Measurements from ENCODE around the gene SRSF10. TPM values are rescaled to one million over a fixed set of nuclear protein-coding genes. Genes with fewer than 3 reads are reported as not detected.
"Not testable (repeated sequence)": the region's sequence is repeated elsewhere in the genome, so short reads cannot be mapped to it uniquely, and the experiment has no call there.

Gene SRSF10
- total RNA-seq: 100 to 1,000 TPM; 223 to 228 TPM

DNA sequence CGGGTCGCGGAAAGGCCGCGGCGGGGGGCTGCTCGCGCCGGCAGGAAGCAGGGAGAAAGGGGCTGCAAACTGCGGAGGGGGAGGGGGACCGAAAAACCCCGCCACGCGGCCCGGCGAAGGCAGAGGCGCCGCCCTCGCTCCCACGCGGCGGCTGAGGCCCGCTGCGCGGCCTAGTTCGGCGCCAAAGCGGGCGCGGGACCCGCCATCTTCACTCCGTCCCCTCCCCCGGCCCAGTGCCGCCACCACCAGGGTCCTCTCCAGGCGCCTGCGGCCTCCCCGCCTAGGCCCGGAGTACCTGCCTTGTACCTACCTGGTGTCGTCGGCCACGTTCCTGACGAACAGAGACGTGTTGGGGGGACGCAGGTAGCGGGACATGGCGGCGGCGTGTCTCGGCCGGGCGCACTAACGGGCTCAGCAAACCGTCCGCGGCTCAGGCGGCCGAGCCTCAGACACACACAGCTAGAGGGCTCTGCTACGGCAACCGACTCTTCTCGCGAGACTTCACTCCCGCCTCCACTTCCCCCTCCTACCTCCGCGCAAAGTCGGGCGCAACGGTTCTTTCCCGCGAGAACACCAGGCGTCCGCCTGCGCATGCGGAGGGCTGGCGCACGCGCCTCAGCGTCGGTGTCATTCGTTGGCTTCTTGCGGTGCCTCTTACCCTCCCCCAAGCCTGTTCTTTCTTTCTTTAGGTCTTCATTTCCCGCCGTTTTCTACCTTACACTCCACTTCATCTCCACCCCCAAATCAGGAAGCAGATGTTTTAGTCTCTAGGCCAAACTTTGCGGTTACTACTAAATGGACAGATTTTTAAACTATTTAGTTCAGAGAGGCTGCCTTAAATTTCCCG is at the start of gene SRSF10:
Gene SRSF10, minus strand, starts transcription at position 447 of the 847 bp plus-strand sequence. Its CDS starts 72 bp downstream, at position 375.
- peak within 1 kb of the TSS; percentile 92 for H3K4me3 Mint-ChIP-seq
- DNase-seq (peak; percentile 99), ATAC-seq (peak; percentile 95)
- ChIA-PET CTCF (interaction anchor here (0.9 to 3.0 kb wide), 3 partner anchors 17 to 170 kb away, joined by 3 to 9 read pairs (median 4); no protein-coding TSS in a partner anchor), POLR2A (interaction anchor here (0.6 to 7.9 kb wide), 13 partner anchors 9 to 1949 kb away, joined by 3 to 151 read pairs (median 4); partner anchors contain the start of gene PNRC2)
- peaks cover 41% of the 10 kb centered on the region for H3K4me1 Mint-ChIP-seq (ENCODE audit: low read depth)
- H3K27me3 Mint-ChIP-seq (ENCODE audit: low read depth): no peaks in the 10 kb centered on the region
- peaks cover 45% of the 10 kb centered on the region for H3K36me3 Mint-ChIP-seq (ENCODE audit: low read depth)
- H3K27ac Mint-ChIP-seq: peak within 1 kb of the TSS; percentile 98
- no peaks in the 10 kb centered on the region for H3K9me3 Mint-ChIP-seq (ENCODE audit: insufficient read depth)

DNA sequence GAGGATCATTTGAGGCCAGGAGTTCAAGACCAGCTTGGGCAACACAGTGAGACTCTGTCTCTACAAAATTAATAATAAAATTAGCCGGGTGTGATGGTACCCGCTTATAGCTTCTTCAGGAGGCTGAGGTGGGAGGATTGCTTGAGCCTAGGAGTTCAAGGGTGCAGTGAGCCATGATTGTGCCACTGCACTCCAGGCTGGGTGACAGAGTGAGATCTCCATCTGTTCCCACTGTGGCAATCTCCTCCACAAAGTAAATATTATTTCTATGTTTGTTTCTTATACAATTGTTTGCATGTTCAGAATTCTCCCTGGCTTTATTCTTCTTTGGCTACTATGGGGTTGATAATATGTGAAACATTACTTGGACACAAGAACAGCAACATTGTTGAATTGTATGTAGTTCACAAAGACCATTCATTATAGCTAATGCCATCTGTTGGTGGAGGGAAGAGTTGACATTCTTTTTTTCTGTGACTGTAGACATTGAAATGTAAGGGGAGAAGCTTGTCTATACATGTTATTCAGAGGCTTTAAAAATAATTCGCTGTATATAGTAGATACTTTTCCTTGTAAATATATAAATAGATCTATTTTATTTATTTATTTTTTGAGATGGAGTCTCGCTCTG is 47.8 kb upstream of the SRSF10 start:
- no peaks in the 10 kb centered on the region for H3K36me3 Mint-ChIP-seq (ENCODE audit: low read depth)
- H3K4me3 Mint-ChIP-seq: no peak overlapping the region
- DNase-seq (no peak), ATAC-seq (peak; percentile 42)
- no peaks in the 10 kb centered on the region for H3K27me3 Mint-ChIP-seq (ENCODE audit: low read depth)
- ChIA-PET CTCF (interaction anchor here (0.6 to 3.5 kb wide), 13 partner anchors 47 to 220 kb away, joined by 3 to 11 read pairs (median 4); partner anchors contain the start of genes PNRC2 and SRSF10), POLR2A (interaction anchor here (1.1 to 1.5 kb wide), 3 partner anchors 48 to 63 kb away, joined by 3 to 6 read pairs (median 3); partner anchors contain the start of gene SRSF10)
- H3K4me1 Mint-ChIP-seq (ENCODE audit: low read depth): no peaks in the 10 kb centered on the region
- no peaks in the 10 kb centered on the region for H3K9me3 Mint-ChIP-seq (ENCODE audit: insufficient read depth)
- no peak overlapping the region for H3K27ac Mint-ChIP-seq

- Mint-ChIP-seq H3K27me3 (ENCODE audit: low read depth) (peaks cover 10% of the 10 kb centered on the region), H3K4me1 (ENCODE audit: low read depth) (no peaks in the 10 kb centered on the region), H3K27ac (no peak overlapping the region), H3K9me3 (ENCODE audit: insufficient read depth) (no peaks in the 10 kb centered on the region), H3K4me3 (no peak overlapping the region), H3K36me3 (ENCODE audit: low read depth) (no peaks in the 10 kb centered on the region)
- ATAC-seq: no peak
- ChIA-PET CTCF (no interaction called here), POLR2A (no interaction called here)
- no peak for DNase-seq
Measured at GRCh38 chr1:24022581-24023361, 42.6 kb upstream of the SRSF10 start.

- no peak overlapping the region for H3K27ac Mint-ChIP-seq
- ChIA-PET CTCF (interaction anchor here (0.7 kb wide), 1 partner anchor 15 kb away, joined by 3 read pairs; no protein-coding TSS in a partner anchor), POLR2A (no interaction called here)
- peaks cover 10% of the 10 kb centered on the region for H3K27me3 Mint-ChIP-seq (ENCODE audit: low read depth)
- H3K36me3 Mint-ChIP-seq (ENCODE audit: low read depth): no peaks in the 10 kb centered on the region
- no peak overlapping the region for H3K4me3 Mint-ChIP-seq
- ATAC-seq (no peak), DNase-seq (no peak)
- H3K9me3 Mint-ChIP-seq (ENCODE audit: insufficient read depth): no peaks in the 10 kb centered on the region
- no peaks in the 10 kb centered on the region for H3K4me1 Mint-ChIP-seq (ENCODE audit: low read depth)
Measured at GRCh38 chr1:24021403-24022266, 41.5 kb upstream of the SRSF10 start.

DNA sequence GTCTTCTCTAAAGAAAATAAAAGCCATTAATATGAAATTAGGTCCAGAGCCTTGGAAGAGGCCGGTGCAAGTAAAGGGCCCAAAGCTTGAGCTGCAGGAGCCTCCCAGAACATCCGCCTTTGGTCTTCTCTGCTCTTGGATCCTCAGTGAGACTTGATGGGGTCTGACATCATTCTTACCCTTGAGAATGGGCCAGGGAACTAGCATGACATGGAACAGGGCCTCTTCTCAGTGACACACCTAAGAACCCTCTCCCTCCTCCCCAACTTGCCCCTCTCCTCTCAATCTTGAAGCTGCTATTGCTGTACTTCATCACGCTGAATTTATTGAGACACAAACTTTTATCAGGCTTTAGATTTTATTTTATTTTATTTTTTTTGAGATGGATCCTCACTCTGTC is 40.3 kb upstream of the SRSF10 start:
- ATAC-seq (no peak), DNase-seq (no peak)
- Mint-ChIP-seq H3K27ac (no peak overlapping the region), H3K36me3 (ENCODE audit: low read depth) (no peaks in the 10 kb centered on the region), H3K27me3 (ENCODE audit: low read depth) (peaks cover 10% of the 10 kb centered on the region), H3K9me3 (ENCODE audit: insufficient read depth) (no peaks in the 10 kb centered on the region), H3K4me3 (no peak overlapping the region), H3K4me1 (ENCODE audit: low read depth) (no peaks in the 10 kb centered on the region)
- CTCF ChIA-PET: no interaction called here
- POLR2A ChIA-PET: no interaction called here

DNA sequence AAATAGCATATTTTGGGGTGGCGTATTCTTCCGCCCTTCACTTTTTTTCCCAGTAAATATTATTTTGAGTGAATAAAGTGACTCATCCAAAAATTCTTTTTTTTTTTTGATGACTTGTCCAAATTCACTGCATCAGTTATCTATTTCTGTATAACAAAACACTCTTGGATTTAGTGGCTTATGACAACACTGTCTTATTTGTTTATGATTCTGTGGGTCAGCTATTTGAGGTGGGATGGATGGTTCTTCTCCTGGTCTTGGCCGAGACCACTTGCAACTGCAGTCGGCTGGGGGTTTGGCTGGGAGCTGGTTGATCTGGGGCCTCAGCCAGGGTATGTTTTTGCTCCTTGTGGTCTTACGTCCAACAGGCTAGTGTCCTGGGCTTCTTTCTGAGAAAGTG is 39.9 kb upstream of the SRSF10 start:
- CTCF ChIA-PET: no interaction called here

DNA sequence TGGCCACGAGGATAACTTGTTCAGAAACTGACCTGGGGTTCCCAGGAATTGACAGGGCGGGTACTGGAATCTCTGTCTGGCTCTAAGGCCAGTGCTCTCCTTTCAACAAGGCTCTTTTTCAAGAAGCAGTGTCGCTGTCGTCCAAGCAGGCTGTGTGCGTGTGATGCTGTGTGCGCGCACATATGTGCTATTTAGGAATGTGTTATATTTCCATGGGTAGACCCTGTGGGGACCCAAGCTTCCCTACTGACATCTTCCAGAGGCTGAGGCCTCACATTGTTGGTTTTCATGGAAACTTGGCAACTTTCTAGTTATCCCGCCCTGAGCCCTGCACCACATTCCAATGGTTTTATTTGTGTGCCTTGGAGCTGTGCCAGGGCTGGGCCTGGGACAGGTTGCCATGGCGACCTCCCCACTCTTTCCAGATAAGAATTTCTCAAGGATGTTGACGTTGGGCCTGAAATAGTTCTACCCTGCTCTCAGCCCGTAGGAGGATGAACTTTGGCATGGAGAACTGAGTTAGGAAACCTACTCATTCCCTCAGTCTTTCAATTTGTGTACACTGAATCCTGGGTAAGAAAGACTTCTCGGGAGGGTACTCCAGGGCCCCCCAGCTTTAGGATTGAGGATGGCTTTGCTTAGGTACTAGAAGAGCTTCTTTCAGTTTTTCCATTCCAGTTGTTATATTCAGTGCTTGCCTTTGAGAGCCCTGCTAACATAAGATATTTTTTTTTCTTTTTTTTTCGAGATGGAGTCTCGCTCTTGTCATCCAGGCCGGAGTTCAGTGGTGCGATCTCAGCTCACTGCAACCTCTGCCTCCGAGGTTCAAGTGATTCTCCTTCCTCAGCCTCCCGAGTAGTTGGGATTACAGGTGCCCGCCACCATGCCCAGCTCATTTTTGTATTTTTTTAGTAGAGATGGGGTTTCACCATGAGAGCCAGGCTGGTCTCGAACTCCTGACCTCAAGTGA is 38.8 kb upstream of the SRSF10 start:
- H3K27ac Mint-ChIP-seq: no peak overlapping the region
- no peak overlapping the region for H3K4me3 Mint-ChIP-seq
- no peak for ATAC-seq
- no peak for DNase-seq
- POLR2A ChIA-PET: no interaction called here
- CTCF ChIA-PET: no interaction called here
- no peaks in the 10 kb centered on the region for H3K36me3 Mint-ChIP-seq (ENCODE audit: low read depth)
- H3K9me3 Mint-ChIP-seq (ENCODE audit: insufficient read depth): no peaks in the 10 kb centered on the region
- peaks cover 12% of the 10 kb centered on the region for H3K27me3 Mint-ChIP-seq (ENCODE audit: low read depth)
- no peaks in the 10 kb centered on the region for H3K4me1 Mint-ChIP-seq (ENCODE audit: low read depth)

More for the DNA sequence above, 39.9 kb upstream of the SRSF10 start:
- no peak for ATAC-seq
- Mint-ChIP-seq H3K4me3 (no peak overlapping the region), H3K27ac (no peak overlapping the region), H3K9me3 (ENCODE audit: insufficient read depth) (no peaks in the 10 kb centered on the region), H3K4me1 (ENCODE audit: low read depth) (no peaks in the 10 kb centered on the region), H3K36me3 (ENCODE audit: low read depth) (no peaks in the 10 kb centered on the region), H3K27me3 (ENCODE audit: low read depth) (peaks cover 10% of the 10 kb centered on the region)
- no peak for DNase-seq
- POLR2A ChIA-PET: no interaction called here

DNA sequence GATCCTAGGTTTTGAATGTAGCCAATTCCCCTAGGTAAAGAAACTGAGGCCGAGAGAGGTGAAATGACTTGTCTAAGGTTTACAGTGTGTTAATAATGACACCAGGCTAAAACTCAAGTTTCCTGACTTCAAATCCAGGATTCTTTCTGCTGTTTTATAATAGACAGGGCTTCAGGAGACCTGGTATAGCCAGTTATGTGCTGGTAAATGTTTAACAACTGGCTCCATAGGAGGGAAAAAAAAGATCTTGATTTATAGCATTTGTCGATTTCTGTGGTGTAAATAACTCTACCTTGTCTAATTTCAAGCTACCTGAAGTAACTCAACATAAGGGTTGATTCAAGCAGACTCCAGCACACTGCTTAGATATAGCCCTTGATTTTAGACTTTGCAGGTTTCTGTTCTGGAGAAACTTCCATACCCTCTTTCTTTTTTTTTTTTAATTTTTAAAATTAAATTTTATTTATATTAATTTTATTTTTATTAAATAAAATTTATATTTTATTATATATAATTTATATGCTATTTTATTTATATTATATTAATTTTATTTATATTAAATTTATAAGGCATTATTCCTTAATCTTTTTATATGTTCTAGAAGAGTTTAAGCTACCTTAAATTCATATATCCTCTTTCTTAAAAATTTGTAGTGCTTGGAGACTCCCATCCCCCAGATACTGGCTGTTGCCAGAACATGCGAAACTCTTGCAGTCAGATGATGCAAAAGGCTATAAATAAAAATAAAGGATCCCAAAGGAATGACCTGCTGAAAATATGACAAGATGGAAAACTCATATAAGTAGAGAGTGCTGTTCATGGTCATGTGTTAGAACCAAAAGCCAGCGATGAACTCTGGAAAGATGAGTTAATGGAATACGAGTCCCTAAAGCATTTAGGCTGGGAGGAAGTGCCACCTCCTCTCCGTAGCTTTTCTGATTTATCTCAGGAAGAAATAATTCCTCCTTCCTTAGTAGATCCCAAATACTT is 35.4 kb upstream of the SRSF10 start:
- Mint-ChIP-seq H3K27ac (no peak overlapping the region), H3K27me3 (ENCODE audit: low read depth) (peaks cover 14% of the 10 kb centered on the region), H3K9me3 (ENCODE audit: insufficient read depth) (no peaks in the 10 kb centered on the region), H3K36me3 (ENCODE audit: low read depth) (no peaks in the 10 kb centered on the region), H3K4me1 (ENCODE audit: low read depth) (no peaks in the 10 kb centered on the region), H3K4me3 (no peak overlapping the region)
- DNase-seq: no peak
- ChIA-PET CTCF (no interaction called here), POLR2A (no interaction called here)
- no peak for ATAC-seq

- H3K9me3 Mint-ChIP-seq (ENCODE audit: insufficient read depth); DNase-seq; ATAC-seq; H3K27ac Mint-ChIP-seq; POLR2A ChIA-PET; H3K4me3 Mint-ChIP-seq; H3K36me3 Mint-ChIP-seq (ENCODE audit: low read depth); H3K4me1 Mint-ChIP-seq (ENCODE audit: low read depth); CTCF ChIA-PET: not testable (repeated sequence)
- H3K27me3 Mint-ChIP-seq (ENCODE audit: low read depth): peaks cover 22% of the 10 kb centered on the region
Measured at GRCh38 chr1:24012878-24013277, 32.8 kb upstream of the SRSF10 start.

DNA sequence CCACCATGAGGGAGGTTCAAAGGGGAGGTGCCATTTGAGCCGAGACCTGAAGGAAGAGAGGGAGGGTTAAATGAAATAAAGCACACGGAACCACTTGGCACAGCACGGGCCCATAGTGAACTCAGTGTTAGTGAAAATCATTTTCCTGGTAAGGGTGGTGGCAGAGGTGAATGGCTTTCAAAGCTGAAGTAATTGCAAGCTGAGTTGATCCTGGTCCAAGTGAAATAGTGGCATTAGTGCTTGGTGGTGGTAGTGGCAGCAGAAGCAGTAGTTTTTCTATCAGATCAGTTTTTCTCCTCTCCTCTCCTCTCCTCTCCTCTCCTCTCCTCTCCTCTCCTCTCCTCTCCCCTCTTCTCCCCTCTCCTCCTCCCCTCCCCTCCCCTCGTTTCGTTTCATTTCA is 30.5 kb upstream of the SRSF10 start:
- Mint-ChIP-seq H3K4me3 (no peak overlapping the region), H3K36me3 (ENCODE audit: low read depth) (no peaks in the 10 kb centered on the region), H3K27ac (no peak overlapping the region), H3K4me1 (ENCODE audit: low read depth) (no peaks in the 10 kb centered on the region), H3K27me3 (ENCODE audit: low read depth) (peaks cover 29% of the 10 kb centered on the region), H3K9me3 (ENCODE audit: insufficient read depth) (no peaks in the 10 kb centered on the region)
- CTCF ChIA-PET: no interaction called here
- no peak for ATAC-seq
- DNase-seq: no peak
- POLR2A ChIA-PET: no interaction called here

Measured in activated CD8-positive, alpha-beta T cell treated with anti-CD3 and anti-CD28 coated beads, Interleukin-2, amount 10 ng/mL, durations not matched to agents 7 days and 5 days (primary cell).